CD14-positive monocyte (primary cell): Measurements from ENCODE around the gene SLC22A6. TPM values are rescaled to one million over a fixed set of nuclear protein-coding genes. Genes with fewer than 3 reads are reported as not detected.

Experiments used
- DNase-seq, 3 donors: peaks; one replicate each; pipeline ENCODE4 v3.0.0-alpha.2; 2011 to 2022
- H2AFZ ChIP-seq: 2 replicates; pipeline ENCODE4 v1.6.0; 2012; ENCODE audit warnings: mild to moderate bottlenecking, low read depth, low read length, inconsistent platforms; ENCODE audit not compliant: insufficient read depth, poor library complexity, severe bottlenecking
- H3K27ac ChIP-seq, 2 donors: 1 replicate in 1 of 2; 2 replicates in 1 of 2; pipeline ENCODE4 v1.5.1; 2012 to 2013; ENCODE audit warnings: low read length in 2 of 2, control low read depth in 1 of 2, inconsistent platforms in 1 of 2, low read depth in 1 of 2, mild to moderate bottlenecking in 1 of 2
- H3K27me3 ChIP-seq, 2 donors: one replicate each; pipeline versions ENCODE4 v1.6.0 to v1.6.1; 2011 to 2013; ENCODE audit warnings: low read length in 2 of 2; ENCODE audit not compliant: control insufficient read depth in 2 of 2, insufficient read depth in 2 of 2
- H3K36me3 ChIP-seq, 2 donors: replicated peaks in 1 of 2; 1 replicate in 1 of 2; 2 replicates in 1 of 2; pipeline versions ENCODE4 v1.5.1 to v1.6.1; 2012 to 2013; ENCODE audit warnings: low read length in 2 of 2, control low read depth in 1 of 2, inconsistent platforms in 1 of 2, mild to moderate bottlenecking in 1 of 2; ENCODE audit not compliant: insufficient read depth in 2 of 2, control insufficient read depth in 1 of 2
- H3K4me1 ChIP-seq, 2 donors: 1 replicate in 1 of 2; 2 replicates in 1 of 2; pipeline versions ENCODE4 v1.5.1 to v1.6.1; 2012 to 2013; ENCODE audit warnings: low read length in 2 of 2, control low read depth in 1 of 2, inconsistent platforms in 1 of 2, mild to moderate bottlenecking in 1 of 2, moderate library complexity in 1 of 2; ENCODE audit not compliant: insufficient read depth in 2 of 2, control insufficient read depth in 1 of 2
- H3K4me2 ChIP-seq: replicated peaks from 2 replicates; pipeline ENCODE3; 2012; ENCODE audit warnings: low read length, moderate library complexity, mild to moderate bottlenecking; ENCODE audit not compliant: poor library complexity, severe bottlenecking; ENCODE audit errors: extremely low read depth
- H3K4me3 ChIP-seq, 3 experiments: fragments of 200-600 bp in 1 of 3; sonication (generic) in 1 of 3; replicated peaks in 1 of 3; 1 replicate in 2 of 3; 2 replicates in 1 of 3; pipeline ENCODE4 v1.5.1; 2011 to 2013; ENCODE audit warnings: low read length in 3 of 3, mild to moderate bottlenecking in 3 of 3, control low read depth in 2 of 3, low read depth in 2 of 3, inconsistent platforms in 1 of 3, moderate library complexity in 1 of 3
- H3K79me2 ChIP-seq: 2 replicates; pipeline ENCODE4 v1.6.0; 2012; ENCODE audit warnings: mild to moderate bottlenecking, control low read depth, inconsistent platforms, low read length, moderate library complexity; ENCODE audit not compliant: insufficient read depth
- H3K9ac ChIP-seq: 2 replicates; pipeline ENCODE4 v1.6.0; 2017; ENCODE audit warnings: low read length, mild to moderate bottlenecking; ENCODE audit not compliant: insufficient read depth, poor library complexity, severe bottlenecking
- H3K9me3 ChIP-seq, 2 donors: replicated peaks in 1 of 2; 1 replicate in 1 of 2; 2 replicates in 1 of 2; pipeline versions ENCODE4 v1.5.1 to v1.6.1; 2012 to 2013; ENCODE audit warnings: low read length in 2 of 2, control low read depth in 1 of 2; ENCODE audit not compliant: control insufficient read depth in 1 of 2, insufficient read depth in 1 of 2
- H4K20me1 ChIP-seq: 2 replicates; pipeline ENCODE4 v1.6.0; 2012; ENCODE audit warnings: mild to moderate bottlenecking, low read length, control low read depth, moderate library complexity; ENCODE audit not compliant: insufficient read depth
- H3K27ac Mint-ChIP-seq, 7 donors: one replicate each; pipeline ENCODE4 v1.8.0; 2020; ENCODE audit warnings: mild to moderate bottlenecking in 7 of 7, mixed read lengths in 7 of 7, moderate library complexity in 6 of 7, inconsistent platforms in 2 of 7
- H3K27me3 Mint-ChIP-seq, 3 donors: one replicate each; pipeline ENCODE4 v1.8.0; 2021 to 2022; ENCODE audit warnings: low read depth in 3 of 3, mild to moderate bottlenecking in 3 of 3, mixed read lengths in 3 of 3, moderate library complexity in 3 of 3, inconsistent platforms in 1 of 3
- H3K36me3 Mint-ChIP-seq, 2 donors: one replicate each; pipeline ENCODE4 v1.8.0; 2020; ENCODE audit warnings: mixed read lengths in 2 of 2, inconsistent platforms in 1 of 2, mild to moderate bottlenecking in 1 of 2
- H3K4me1 Mint-ChIP-seq: one replicate; pipeline ENCODE4 v1.8.0; 2020; ENCODE audit warnings: mild to moderate bottlenecking, mixed read lengths
- H3K4me3 Mint-ChIP-seq, 2 donors: one replicate each; pipeline ENCODE4 v1.8.0; 2020; ENCODE audit warnings: mild to moderate bottlenecking in 2 of 2, mixed read lengths in 2 of 2, moderate library complexity in 1 of 2
- H3K9me3 Mint-ChIP-seq, 7 donors: one replicate each; pipeline ENCODE4 v1.8.0; 2020 to 2022; ENCODE audit warnings: mixed read lengths in 7 of 7, mild to moderate bottlenecking in 6 of 7, moderate library complexity in 6 of 7, inconsistent platforms in 2 of 7
- CTCF ChIP-seq: fragments of 200-600 bp; IDR thresholded peaks from one replicate; pipeline ENCODE4 v1.8.0; 2022; ENCODE audit warnings: antibody characterized with exemption, mild to moderate bottlenecking
- WGBS: methylation state at CpG from one replicate; pipeline ENCODE4 v1.1.5; 2013; ENCODE audit warnings: missing lambda C conversion rate; ENCODE audit not compliant: insufficient coverage; 5-methylcytosine and 5-hydroxymethylcytosine counted together
- intact Hi-C, 2 donors: fragments of 100-400 bp; cut with micrococcal nuclease; formaldehyde crosslinking; loops; one replicate each; pipeline versions ENCODE4 v1.15.0 to v1.15.1; 2023
- polyA plus RNA-seq, 3 donors: library from polyadenylated mRNA; depleted of rRNA in 1 of 3; unstranded in 2 of 3; stranded (reverse) in 1 of 3; fragments of 300-500 nt in 2 of 3; fragments of >200 nt in 1 of 3; fragmentation: Illumina TruSeq in 2 of 3; gene quantifications; 1 replicate in 2 of 3; 2 replicates in 1 of 3; pipeline ENCODE4 v1.2.3, GENCODE V29; 2012 to 2021

Gene SLC22A6
- polyA plus RNA-seq, 3 donors: not detected

DNA sequence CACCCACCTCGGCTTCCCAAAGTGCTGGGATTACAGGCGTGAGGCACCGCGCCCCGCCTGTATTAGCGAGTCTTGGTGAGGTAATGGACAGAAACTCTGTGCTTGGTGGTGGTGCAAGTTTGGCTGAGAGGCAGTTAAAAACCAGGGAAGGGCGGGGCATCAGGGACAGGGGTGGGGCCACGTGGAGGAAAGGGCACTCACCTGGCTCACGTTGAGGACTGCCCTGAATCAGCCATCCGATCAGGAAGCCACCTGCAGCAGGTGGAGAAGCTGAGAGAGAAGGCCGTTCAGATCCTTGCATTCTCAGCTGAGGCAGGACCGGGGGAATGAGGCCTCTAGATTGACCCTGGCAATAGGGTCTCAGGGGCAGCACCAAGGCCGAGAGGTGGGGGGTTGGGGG, 51.5 kb downstream of the SLC22A6 start:
- Histone ChIP-seq H4K20me1 (no peaks in the 10 kb centered on the region), H3K36me3 (no peaks in the 10 kb centered on the region), H2AFZ (no peak overlapping the region), H3K27me3 (peaks cover 6 to 20% of the 10 kb centered on the region in 2 donors), H3K27ac (no peak overlapping the region), H3K9ac (no peak overlapping the region), H3K4me2 (no peak overlapping the region), H3K9me3 (peaks cover 0 to 2% of the 10 kb centered on the region in 2 donors), H3K4me3 (no peak overlapping the region), H3K79me2 (no peaks in the 10 kb centered on the region), H3K4me1 (no peaks in the 10 kb centered on the region)
- H3K4me3 Mint-ChIP-seq: no peak overlapping the region
- H3K27me3 Mint-ChIP-seq: peaks cover 22 to 32% (median 28%) of the 10 kb centered on the region in 3 donors
- H3K27ac Mint-ChIP-seq: no peak overlapping the region
- no peak for TF ChIP-seq CTCF
- no peaks in the 10 kb centered on the region for H3K36me3 Mint-ChIP-seq
- 82% methylated on average over 8 of the region's 13 CpGs for WGBS
- intact Hi-C loops: no loop called here
- no peaks in the 10 kb centered on the region for H3K4me1 Mint-ChIP-seq
- no peak for DNase-seq
- peaks cover 2 to 11% (median 5%) of the 10 kb centered on the region in 7 donors for H3K9me3 Mint-ChIP-seq

- Mint-ChIP-seq H3K36me3 (no peaks in the 10 kb centered on the region), H3K4me3 (no peak overlapping the region), H3K27me3 (peaks cover 35 to 45% (median 44%) of the 10 kb centered on the region in 3 donors), H3K27ac (no peak overlapping the region), H3K4me1 (no peaks in the 10 kb centered on the region), H3K9me3 (peaks cover 0 to 3% (median 0%) of the 10 kb centered on the region in 7 donors)
- no peak for TF ChIP-seq CTCF
- intact Hi-C loops: no loop called here
- no peak for DNase-seq
- no peak overlapping the region for H2AFZ ChIP-seq
- no peaks in the 10 kb centered on the region for H3K79me2 ChIP-seq
- H3K9ac ChIP-seq: no peak overlapping the region
- H3K27ac ChIP-seq: no peak overlapping the region
- H4K20me1 ChIP-seq: no peaks in the 10 kb centered on the region
- H3K27me3 ChIP-seq: peaks cover 19 to 36% of the 10 kb centered on the region in 2 donors
- H3K4me2 ChIP-seq: no peak overlapping the region
- no peaks in the 10 kb centered on the region for H3K4me1 ChIP-seq
- 74% methylated on average over 5 of the region's 8 CpGs for WGBS
- H3K9me3 ChIP-seq: peaks cover 0 to 16% of the 10 kb centered on the region in 2 donors
- H3K36me3 ChIP-seq: no peaks in the 10 kb centered on the region
- no peak overlapping the region for H3K4me3 ChIP-seq
Observed at GRCh38 chr11:62931499-62932278, 53.1 kb downstream of the SLC22A6 start.
